Mesendoderm (in vitro differentiated cells): ENCODE results near the gene HOXC6.

Experiments used
- DNase-seq: peaks from one replicate; pipeline ENCODE4 v3.0.0; 2013
- H2AK5ac ChIP-seq: 2 replicates; pipeline ENCODE4 v1.6.1; 2013; ENCODE audit warnings: low read length, inconsistent platforms
- H2BK120ac ChIP-seq: 2 replicates; pipeline ENCODE4 v1.6.1; 2013; ENCODE audit warnings: low read depth, mild to moderate bottlenecking, low read length, moderate library complexity, mixed read lengths
- H2BK15ac ChIP-seq: replicated peaks from 2 replicates; pipeline ENCODE4 v1.6.1; 2013; ENCODE audit warnings: low read depth, mild to moderate bottlenecking, moderate library complexity
- H2BK5ac ChIP-seq: 2 replicates; pipeline ENCODE4 v1.6.1; 2013; ENCODE audit warnings: low read length, inconsistent platforms
- H3K18ac ChIP-seq: 2 replicates; pipeline ENCODE4 v1.6.1; 2013; ENCODE audit warnings: mild to moderate bottlenecking, low read length, mixed read lengths
- H3K23ac ChIP-seq: one replicate; pipeline ENCODE4 v1.6.1; 2013; ENCODE audit warnings: low read length
- H3K27ac ChIP-seq: 2 replicates; pipeline ENCODE4 v1.5.1; 2013; ENCODE audit warnings: low read depth, mild to moderate bottlenecking, inconsistent platforms, low read length, moderate library complexity
- H3K27me3 ChIP-seq: 2 replicates; pipeline ENCODE4 v1.6.1; 2013; ENCODE audit warnings: low read length, control low read depth, mild to moderate bottlenecking, inconsistent platforms; ENCODE audit not compliant: insufficient read depth, poor library complexity
- H3K36me3 ChIP-seq: 2 replicates; pipeline ENCODE4 v1.6.1; 2013; ENCODE audit warnings: low read length, inconsistent platforms; ENCODE audit not compliant: control insufficient read depth, insufficient read depth
- H3K4ac ChIP-seq: one replicate; pipeline ENCODE4 v1.6.1; 2013; ENCODE audit warnings: low read depth, mild to moderate bottlenecking, low read length, moderate library complexity
- H3K4me1 ChIP-seq: 2 replicates; pipeline ENCODE4 v1.6.1; 2013; ENCODE audit warnings: low read depth, low read length, inconsistent platforms; ENCODE audit not compliant: control insufficient read depth
- H3K4me2 ChIP-seq: 2 replicates; pipeline ENCODE4 v1.6.1; 2013; ENCODE audit warnings: low read length
- H3K4me3 ChIP-seq: 2 replicates; pipeline ENCODE4 v1.5.1; 2013; ENCODE audit warnings: mild to moderate bottlenecking, low read length
- H3K56ac ChIP-seq: one replicate; pipeline ENCODE4 v1.6.1; 2013; ENCODE audit warnings: low read length
- H3K79me1 ChIP-seq: 2 replicates; pipeline ENCODE4 v1.6.1; 2013; ENCODE audit warnings: low read length, inconsistent platforms
- H3K79me2 ChIP-seq: 2 replicates; pipeline ENCODE4 v1.6.1; 2013; ENCODE audit warnings: mild to moderate bottlenecking, low read length; ENCODE audit not compliant: control insufficient read depth, insufficient read depth
- H3K9ac ChIP-seq: 2 replicates; pipeline ENCODE4 v1.6.1; 2013; ENCODE audit warnings: low read length, inconsistent platforms
- H4K5ac ChIP-seq: one replicate; pipeline ENCODE4 v1.6.1; 2013; ENCODE audit warnings: low read length
- H4K8ac ChIP-seq: one replicate; pipeline ENCODE4 v1.6.1; 2013; ENCODE audit warnings: low read depth, mild to moderate bottlenecking, control low read depth, low read length, moderate library complexity
- WGBS: extraction: QIAGEN DNeasy Blood & Tissue Kit; methylation state at CpG from one replicate; pipeline ENCODE4 v1.1.7; 2013; ENCODE audit warnings: low lambda C conversion rate, missing lambda C conversion rate; ENCODE audit not compliant: insufficient coverage; ENCODE audit errors: extremely low coverage; 5-methylcytosine and 5-hydroxymethylcytosine counted together

The HOXC6 gene

DNA sequence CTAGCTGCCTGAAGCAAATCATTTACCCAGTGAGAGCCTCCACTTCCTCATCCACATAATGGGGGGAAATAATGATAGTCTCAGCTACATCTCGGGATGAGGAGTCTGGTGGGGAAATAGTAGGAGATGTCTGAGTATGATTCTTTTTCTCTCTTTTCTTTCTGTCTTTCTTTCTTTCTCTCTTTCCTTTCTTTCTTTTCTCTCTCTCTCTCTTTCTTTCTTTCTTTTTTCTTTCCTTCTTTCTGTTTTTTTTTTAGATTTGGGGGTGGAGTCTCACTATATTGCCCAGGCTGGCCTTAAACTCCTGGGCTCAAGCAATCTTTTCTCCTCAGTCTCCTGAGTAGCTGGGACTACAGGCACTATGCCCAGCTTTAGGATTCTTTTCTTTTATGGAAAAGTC is 38.2 kb downstream of the HOXC6 start:
- no peak overlapping the region for H3K4me3 ChIP-seq
- no peak overlapping the region for H3K4me2 ChIP-seq
- H2BK120ac ChIP-seq: no peak overlapping the region
- no peak overlapping the region for H3K23ac ChIP-seq
- H3K79me1 ChIP-seq: no peaks in the 10 kb centered on the region
- H3K9ac ChIP-seq: no peak overlapping the region
- H3K18ac ChIP-seq: no peak overlapping the region
- H2BK15ac ChIP-seq: no peak overlapping the region
- H4K5ac ChIP-seq: no peak overlapping the region
- H3K79me2 ChIP-seq: no peaks in the 10 kb centered on the region
- H3K27ac ChIP-seq: no peak overlapping the region
- no CpG with 5 or more reads among the region's 1 CpG for WGBS
- H3K27me3 ChIP-seq: peaks cover 21% of the 10 kb centered on the region
- H3K4ac ChIP-seq: no peak overlapping the region
- no peak overlapping the region for H2BK5ac ChIP-seq
- no peak overlapping the region for H2AK5ac ChIP-seq
- no peak overlapping the region for H4K8ac ChIP-seq
- no peaks in the 10 kb centered on the region for H3K36me3 ChIP-seq
- no peaks in the 10 kb centered on the region for H3K4me1 ChIP-seq
- no peak overlapping the region for H3K56ac ChIP-seq
- DNase-seq: no peak

DNA sequence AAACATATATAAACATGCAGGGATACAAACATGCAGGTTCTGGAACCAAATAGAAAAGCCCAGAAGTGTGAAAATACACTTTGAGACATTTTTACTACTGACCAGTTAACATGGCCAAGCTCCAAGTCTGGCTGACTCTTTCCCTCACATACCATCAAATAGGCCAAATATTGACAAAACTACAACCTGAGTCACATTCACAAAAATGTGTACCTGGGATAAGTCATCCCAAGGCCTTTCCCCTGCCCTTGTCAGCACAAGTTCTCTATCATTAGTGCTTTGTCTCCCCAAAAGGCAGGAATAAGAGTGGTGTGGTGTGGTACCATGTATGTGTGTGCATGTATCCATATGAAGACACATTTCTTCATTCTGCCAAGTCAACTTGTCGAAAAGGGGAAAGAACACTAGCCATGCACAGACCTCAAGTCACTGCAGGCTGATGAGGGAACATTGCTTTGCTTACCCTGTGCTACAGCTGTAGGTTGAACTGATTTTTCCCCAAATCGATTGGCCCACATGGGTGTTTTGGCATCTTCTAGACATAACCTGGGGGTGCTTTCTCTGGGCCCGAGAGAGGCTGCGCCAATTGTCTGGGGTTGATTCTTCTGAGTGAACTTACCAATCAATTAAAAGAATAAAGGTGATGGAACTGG is 40.3 kb downstream of the HOXC6 start:
- Histone ChIP-seq H3K79me2 (no peaks in the 10 kb centered on the region), H2BK5ac (no peak overlapping the region), H3K56ac (no peak overlapping the region), H2BK15ac (no peak overlapping the region), H3K4me2 (no peak overlapping the region), H3K4me1 (no peaks in the 10 kb centered on the region), H3K4ac (no peak overlapping the region), H2BK120ac (no peak overlapping the region), H4K8ac (no peak overlapping the region), H4K5ac (no peak overlapping the region), H3K18ac (no peak overlapping the region), H3K9ac (no peak overlapping the region), H2AK5ac (no peak overlapping the region), H3K79me1 (no peaks in the 10 kb centered on the region), H3K23ac (no peak overlapping the region), H3K36me3 (no peaks in the 10 kb centered on the region), H3K27ac (no peak overlapping the region), H3K27me3 (peaks cover 13% of the 10 kb centered on the region), H3K4me3 (no peak overlapping the region)
- DNase-seq: no peak
- no CpG with 5 or more reads among the region's 4 CpGs for WGBS

DNA sequence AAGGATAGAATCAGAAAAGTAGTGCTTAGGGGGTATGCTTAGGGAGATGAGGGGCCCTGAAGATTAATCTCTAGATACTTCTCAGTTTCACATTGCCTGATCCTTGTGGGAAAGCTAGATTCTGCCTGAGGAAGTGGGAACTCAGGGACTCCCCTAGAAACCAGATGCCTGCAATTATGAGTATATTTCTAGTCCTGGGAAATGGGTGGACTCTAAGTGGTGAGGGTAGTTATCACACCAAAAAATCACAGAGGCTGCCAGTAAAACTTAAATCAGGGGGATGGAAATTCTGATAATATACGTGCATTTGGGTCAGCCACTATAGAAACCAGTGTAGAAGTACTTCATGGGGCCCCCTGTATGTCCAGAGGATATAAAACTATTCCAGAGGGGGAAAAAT is 43.7 kb downstream of the HOXC6 start:
- Histone ChIP-seq H3K9ac (no peak overlapping the region), H4K8ac (no peak overlapping the region), H3K4me2 (no peak overlapping the region), H2BK15ac (no peak overlapping the region), H3K79me1 (no peaks in the 10 kb centered on the region), H3K36me3 (no peaks in the 10 kb centered on the region), H2BK5ac (no peak overlapping the region), H2BK120ac (no peak overlapping the region), H3K56ac (no peak overlapping the region), H3K79me2 (no peaks in the 10 kb centered on the region), H3K4me1 (no peaks in the 10 kb centered on the region), H4K5ac (no peak overlapping the region), H3K27me3 (peaks cover 18% of the 10 kb centered on the region), H2AK5ac (no peak overlapping the region), H3K4me3 (no peak overlapping the region), H3K18ac (no peak overlapping the region), H3K4ac (no peak overlapping the region), H3K23ac (no peak overlapping the region), H3K27ac (no peak overlapping the region)
- no CpG with 5 or more reads among the region's 1 CpG for WGBS
- DNase-seq: no peak

DNA sequence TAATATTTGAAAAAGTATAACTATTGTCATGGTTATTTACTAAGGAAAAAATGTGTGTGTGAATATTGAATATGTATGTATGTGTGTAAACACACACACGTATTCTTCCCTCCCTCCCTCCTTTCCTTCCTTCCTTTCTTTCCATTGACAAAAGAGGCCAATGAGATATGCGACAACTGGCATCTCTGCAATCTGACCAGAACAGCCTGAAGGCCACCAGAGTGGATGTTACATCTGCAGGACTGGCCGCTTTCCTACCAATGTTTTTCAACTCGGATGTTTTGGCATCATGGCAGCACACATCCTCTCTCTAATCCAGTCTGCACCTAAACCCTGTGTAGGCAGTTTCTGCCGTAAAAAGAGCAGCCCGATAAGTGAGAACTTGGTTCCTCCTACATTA is 46.1 kb downstream of the HOXC6 start:
- Histone ChIP-seq H3K56ac (no peak overlapping the region), H3K4me1 (no peaks in the 10 kb centered on the region), H3K79me1 (no peaks in the 10 kb centered on the region), H3K27me3 (peaks cover 31% of the 10 kb centered on the region), H4K8ac (no peak overlapping the region), H3K27ac (no peak overlapping the region), H2BK5ac (no peak overlapping the region), H2BK15ac (no peak overlapping the region), H3K79me2 (no peaks in the 10 kb centered on the region), H3K18ac (no peak overlapping the region), H3K4ac (no peak overlapping the region), H2AK5ac (no peak overlapping the region), H4K5ac (no peak overlapping the region), H3K36me3 (no peaks in the 10 kb centered on the region), H3K23ac (no peak overlapping the region), H3K9ac (no peak overlapping the region), H2BK120ac (no peak overlapping the region), H3K4me3 (no peak overlapping the region), H3K4me2 (no peak overlapping the region)
- no CpG with 5 or more reads among the region's 6 CpGs for WGBS
- DNase-seq: no peak

DNA sequence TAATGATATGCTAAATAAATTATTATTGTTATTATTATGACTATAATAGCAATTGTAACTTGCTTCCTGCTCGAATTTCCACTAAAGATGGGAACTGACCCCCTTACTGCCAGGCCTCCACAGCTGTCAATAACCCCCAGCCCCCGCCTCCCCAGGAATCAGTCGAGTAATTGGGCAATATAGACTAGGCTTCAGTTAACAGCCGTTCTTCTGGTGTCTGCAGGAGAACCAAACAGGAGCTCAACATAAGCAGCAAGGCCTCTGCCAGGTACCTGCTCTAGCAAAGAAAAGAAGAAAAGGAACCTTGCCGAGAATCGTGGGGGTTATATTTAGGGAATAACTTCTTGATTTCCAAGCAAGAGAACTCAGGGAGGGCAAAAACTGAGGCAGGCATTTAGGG is 47.2 kb downstream of the HOXC6 start:
- Histone ChIP-seq H3K23ac (no peak overlapping the region), H3K18ac (no peak overlapping the region), H3K4me1 (no peaks in the 10 kb centered on the region), H3K56ac (no peak overlapping the region), H3K4ac (no peak overlapping the region), H3K4me2 (no peak overlapping the region), H2BK5ac (no peak overlapping the region), H3K27me3 (peaks cover 39% of the 10 kb centered on the region), H2BK120ac (no peak overlapping the region), H3K27ac (no peak overlapping the region), H4K5ac (no peak overlapping the region), H3K36me3 (no peaks in the 10 kb centered on the region), H3K9ac (no peak overlapping the region), H4K8ac (no peak overlapping the region), H3K4me3 (no peak overlapping the region), H3K79me2 (no peaks in the 10 kb centered on the region), H3K79me1 (no peaks in the 10 kb centered on the region), H2BK15ac (no peak overlapping the region), H2AK5ac (no peak overlapping the region)
- WGBS: no CpG with 5 or more reads among the region's 6 CpGs
- DNase-seq: no peak

DNA sequence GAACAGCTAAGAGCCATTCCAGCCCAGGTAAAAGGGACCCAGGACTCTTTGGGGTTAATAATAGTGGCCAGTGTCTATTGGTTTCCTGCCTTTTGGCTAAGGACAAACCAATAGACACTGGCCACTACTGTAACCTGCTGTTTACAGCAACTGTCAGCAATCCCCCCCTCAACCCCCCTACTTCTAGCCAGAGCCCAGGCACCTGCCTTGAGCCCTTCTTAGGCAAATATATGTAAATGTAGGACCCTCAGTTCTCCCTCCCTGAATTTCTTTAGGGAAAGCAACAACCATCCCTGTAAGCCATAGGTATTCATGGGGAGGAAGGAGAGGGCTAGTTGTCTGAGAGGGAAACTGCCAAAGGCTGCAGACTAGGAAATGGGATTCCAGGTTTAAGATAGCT is 47.7 kb downstream of the HOXC6 start:
- no peak for DNase-seq
- no peak overlapping the region for H4K8ac ChIP-seq
- no peak overlapping the region for H3K4ac ChIP-seq
- no peak overlapping the region for H3K23ac ChIP-seq
- H3K79me2 ChIP-seq: no peaks in the 10 kb centered on the region
- H4K5ac ChIP-seq: no peak overlapping the region
- no peak overlapping the region for H3K18ac ChIP-seq
- H3K27ac ChIP-seq: no peak overlapping the region
- H3K9ac ChIP-seq: no peak overlapping the region
- H3K27me3 ChIP-seq: peaks cover 38% of the 10 kb centered on the region
- H2BK5ac ChIP-seq: no peak overlapping the region
- H3K4me2 ChIP-seq: no peak overlapping the region
- no peaks in the 10 kb centered on the region for H3K4me1 ChIP-seq
- no peak overlapping the region for H2AK5ac ChIP-seq
- H2BK15ac ChIP-seq: no peak overlapping the region
- H3K4me3 ChIP-seq: no peak overlapping the region
- no peaks in the 10 kb centered on the region for H3K79me1 ChIP-seq
- no peak overlapping the region for H2BK120ac ChIP-seq
- H3K56ac ChIP-seq: no peak overlapping the region
- no peaks in the 10 kb centered on the region for H3K36me3 ChIP-seq
